Astrocyte (in vitro differentiated cells and primary cell): Measurements from ENCODE around the gene MAPKAPK2. TPM values are rescaled to one million over a fixed set of nuclear protein-coding genes. Genes with fewer than 3 reads are reported as not detected.

Experiments used
- DNase-seq: peaks from one replicate; pipeline ENCODE4 v3.0.0-alpha.2; 2010; ENCODE audit warnings: low read depth
- FAIRE-seq: peaks from 2 replicates; lab custom pipeline; 2011; peaks lifted over from hg19 to GRCh38; lab: Jason Lieb, UNC
- H2AFZ ChIP-seq: 2 replicates; pipeline ENCODE4 v1.6.0; 2012; ENCODE audit warnings: low read depth, low read length, inconsistent platforms
- H3K27ac ChIP-seq: 2 replicates; pipeline ENCODE4 v1.5.1; 2011; ENCODE audit warnings: low read depth, low read length, inconsistent platforms
- H3K27me3 ChIP-seq: 2 replicates; pipeline ENCODE4 v1.6.0; 2011; ENCODE audit warnings: low read length, inconsistent platforms; ENCODE audit not compliant: insufficient read depth
- H3K36me3 ChIP-seq: 2 replicates; pipeline ENCODE4 v1.5.1; 2011; ENCODE audit warnings: low read length, inconsistent platforms; ENCODE audit not compliant: insufficient read depth
- H3K4me1 ChIP-seq: 2 replicates; pipeline ENCODE4 v1.5.1; 2011; ENCODE audit warnings: low read length, inconsistent platforms; ENCODE audit not compliant: insufficient read depth
- H3K4me2 ChIP-seq: 2 replicates; pipeline ENCODE4 v1.6.0; 2012; ENCODE audit warnings: low read length, inconsistent platforms
- H3K4me3 ChIP-seq: 2 replicates; pipeline ENCODE4 v1.5.1; 2011; ENCODE audit warnings: low read depth, mild to moderate bottlenecking, low read length, inconsistent platforms; ENCODE audit not compliant: insufficient read depth
- H3K79me2 ChIP-seq: 2 replicates; pipeline ENCODE4 v1.6.0; 2012; ENCODE audit warnings: mild to moderate bottlenecking, low read length, inconsistent platforms; ENCODE audit not compliant: insufficient read depth
- H3K9ac ChIP-seq: 2 replicates; pipeline ENCODE4 v1.6.0; 2012; ENCODE audit warnings: mild to moderate bottlenecking, low read length, inconsistent platforms
- H3K9me3 ChIP-seq: 2 replicates; pipeline ENCODE4 v1.5.1; 2012; ENCODE audit warnings: low read depth, mild to moderate bottlenecking, low read length, inconsistent platforms; ENCODE audit not compliant: insufficient read depth
- H4K20me1 ChIP-seq: 2 replicates; pipeline ENCODE4 v1.6.0; 2012; ENCODE audit warnings: low read length, inconsistent platforms; ENCODE audit not compliant: insufficient read depth
- H3K27ac Mint-ChIP-seq: one replicate; pipeline ENCODE4 v1.8.0; 2021; ENCODE audit warnings: mild to moderate bottlenecking, mixed read lengths; ENCODE audit not compliant: unreplicated experiment
- H3K27me3 Mint-ChIP-seq: one replicate; pipeline ENCODE4 v1.8.0; 2021; ENCODE audit warnings: low read depth, mixed read lengths; ENCODE audit not compliant: unreplicated experiment
- H3K36me3 Mint-ChIP-seq: one replicate; pipeline ENCODE4 v1.8.0; 2021; ENCODE audit warnings: low read depth, mixed read lengths; ENCODE audit not compliant: unreplicated experiment
- H3K4me1 Mint-ChIP-seq: one replicate; pipeline ENCODE4 v1.8.0; 2021; ENCODE audit warnings: low read depth, mixed read lengths; ENCODE audit not compliant: unreplicated experiment
- H3K4me3 Mint-ChIP-seq: one replicate; pipeline ENCODE4 v1.8.0; 2021; ENCODE audit warnings: mild to moderate bottlenecking, moderate library complexity, mixed read lengths; ENCODE audit not compliant: unreplicated experiment
- H3K9me3 Mint-ChIP-seq: one replicate; pipeline ENCODE4 v1.8.0; 2021; ENCODE audit warnings: mild to moderate bottlenecking, mixed read lengths; ENCODE audit not compliant: unreplicated experiment
- CTCF ChIP-seq: IDR thresholded peaks from 2 replicates; pipeline ENCODE4 v1.5.1; 2011; ENCODE audit warnings: low read depth, mild to moderate bottlenecking, inconsistent platforms, low read length, moderate library complexity; ENCODE audit not compliant: insufficient read depth
- EZH2 ChIP-seq: IDR thresholded peaks from 2 replicates; pipeline ENCODE4 v1.6.1; 2012; ENCODE audit warnings: mild to moderate bottlenecking, low read length, inconsistent platforms; ENCODE audit not compliant: insufficient read depth
- total RNA-seq: library from RNA; stranded (reverse); gene quantifications from 2 replicates; pipeline ENCODE4 v1.2.1, GENCODE V29; 2021

MAPKAPK2 gene
- total RNA-seq, 1 donor from 2014 or later, result 108 TPM

- H3K27ac Mint-ChIP-seq, result no peak overlapping the region
- Histone ChIP-seq H3K4me1 (peaks cover 6% of the 10 kb centered on the region), H3K9ac (no peak overlapping the region), H3K4me2 (no peak overlapping the region), H4K20me1 (no peaks in the 10 kb centered on the region), H2AFZ (no peak overlapping the region), H3K27me3 (peaks cover 33% of the 10 kb centered on the region), H3K9me3 (no peaks in the 10 kb centered on the region), H3K79me2 (no peaks in the 10 kb centered on the region), H3K36me3 (no peaks in the 10 kb centered on the region), H3K27ac (no peak overlapping the region), H3K4me3 (no peak overlapping the region)
- H3K27me3 Mint-ChIP-seq, result peaks cover 51% of the 10 kb centered on the region
- H3K4me3 Mint-ChIP-seq, result no peak overlapping the region
- H3K4me1 Mint-ChIP-seq, result no peaks in the 10 kb centered on the region
- no peak for TF ChIP-seq CTCF
- TF ChIP-seq EZH2, result no peak
- no peaks in the 10 kb centered on the region for H3K9me3 Mint-ChIP-seq
- no peaks in the 10 kb centered on the region for H3K36me3 Mint-ChIP-seq
- DNase-seq (no peak), FAIRE-seq (no peak)
These were observed 17.6 kb upstream of the MAPKAPK2 start for GRCh38 chr1:206666954-206667665.

- Histone ChIP-seq H3K9me3 (no peaks in the 10 kb centered on the region), H3K36me3 (no peaks in the 10 kb centered on the region), H3K4me2 (no peak overlapping the region), H3K4me1 (peaks cover 6% of the 10 kb centered on the region), H2AFZ (no peak overlapping the region), H3K27me3 (peaks cover 24% of the 10 kb centered on the region), H3K4me3 (no peak overlapping the region), H4K20me1 (no peaks in the 10 kb centered on the region), H3K9ac (no peak overlapping the region), H3K27ac (no peak overlapping the region), H3K79me2 (no peaks in the 10 kb centered on the region)
- Mint-ChIP-seq H3K36me3 (no peaks in the 10 kb centered on the region), H3K9me3 (no peaks in the 10 kb centered on the region), H3K27me3 (peaks cover 39% of the 10 kb centered on the region), H3K27ac (no peak overlapping the region), H3K4me1 (no peaks in the 10 kb centered on the region), H3K4me3 (no peak overlapping the region)
- FAIRE-seq, result no peak
- TF ChIP-seq CTCF (no peak), EZH2 (no peak)
- DNase-seq, result no peak
These were observed 16.4 kb upstream of the MAPKAPK2 start for GRCh38 chr1:206668351-206668750.

GRCh38 chr1:206668874-206669410, 15.8 kb upstream of the MAPKAPK2 start:
- H3K27ac ChIP-seq, result no peak overlapping the region
- no peaks in the 10 kb centered on the region for H3K4me1 Mint-ChIP-seq
- H3K27me3 ChIP-seq, result peaks cover 18% of the 10 kb centered on the region
- H3K36me3 Mint-ChIP-seq, result no peaks in the 10 kb centered on the region
- no peak overlapping the region for H3K9ac ChIP-seq
- H3K9me3 Mint-ChIP-seq, result no peaks in the 10 kb centered on the region
- no peak overlapping the region for H3K27ac Mint-ChIP-seq
- H3K4me1 ChIP-seq, result peaks cover 4% of the 10 kb centered on the region
- no peak overlapping the region for H3K4me3 Mint-ChIP-seq
- no peak for TF ChIP-seq EZH2
- no peak for TF ChIP-seq CTCF
- no peaks in the 10 kb centered on the region for H3K9me3 ChIP-seq
- no peaks in the 10 kb centered on the region for H3K79me2 ChIP-seq
- no peaks in the 10 kb centered on the region for H4K20me1 ChIP-seq
- H3K36me3 ChIP-seq, result no peaks in the 10 kb centered on the region
- no peak overlapping the region for H3K4me3 ChIP-seq
- no peak overlapping the region for H3K4me2 ChIP-seq
- DNase-seq, result no peak
- no peak for FAIRE-seq
- H2AFZ ChIP-seq, result no peak overlapping the region
- peaks cover 35% of the 10 kb centered on the region for H3K27me3 Mint-ChIP-seq
